Parietal lobe (tissue), 1 donor: ENCODE results near the gene ACKR3. TPM values are rescaled to one million over a fixed set of nuclear protein-coding genes. Genes with fewer than 3 reads are reported as not detected.

Source experiments
- total RNA-seq: library from RNA; depleted of rRNA; stranded (reverse); fragments of >200 nt; gene quantifications from one replicate; pipeline ENCODE4 v1.2.3, GENCODE V29; 2014

ACKR3 gene
- 12.5 TPM for total RNA-seq

DNA sequence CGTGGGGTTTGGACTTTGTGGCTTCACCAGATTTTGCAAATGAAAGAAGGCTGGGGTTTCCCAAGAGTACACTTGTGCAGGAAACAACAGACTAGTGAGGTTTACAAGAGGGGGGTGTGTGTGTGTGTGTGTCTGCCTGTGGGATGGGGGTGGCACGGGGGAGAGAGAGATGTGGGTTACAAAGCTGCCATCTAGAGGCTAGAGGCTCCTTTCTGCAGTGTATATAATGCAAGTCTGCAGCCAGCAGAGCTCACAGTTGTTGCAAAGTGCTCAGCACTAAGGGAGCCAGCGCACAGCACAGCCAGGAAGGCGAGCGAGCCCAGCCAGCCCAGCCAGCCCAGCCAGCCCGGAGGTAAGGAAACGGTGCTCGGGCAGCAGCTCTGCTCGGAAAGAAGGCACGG lies at the start of gene ACKR3:
Gene ACKR3, plus strand, starts transcription at position 253 of the 401 bp plus-strand sequence. CDS start 10,641 bp downstream, outside the sequence.

